Ramos (cell line): ENCODE measurements around the gene RIMS3.
"Not testable (repeated sequence)": the region's sequence is repeated elsewhere in the genome, so short reads cannot be mapped to it uniquely, and the experiment has no call there.

ENCODE experiments used
- in situ Hi-C: fragments of 300-500 bp; cut with MboI; formaldehyde crosslinking; loops from one replicate; pipeline ENCODE4 v1.14.3; 2022; ENCODE audit warnings: low sequenced_read_pairs; ENCODE audit not compliant: unreplicated experiment

RIMS3 gene

GRCh38 chr1:40635763-40636500 lies 29.6 kb downstream of the RIMS3 start:
- in situ Hi-C loops: no loop called here

- in situ Hi-C loops: no loop called here
These were observed 30.4 kb downstream of the RIMS3 start for GRCh38 chr1:40634901-40635655.

GRCh38 chr1:40633931-40634376 lies 31.5 kb downstream of the RIMS3 start:
- in situ Hi-C loops: no loop called here

GRCh38 chr1:40633523-40633922 lies 32.0 kb downstream of the RIMS3 start:
- in situ Hi-C loops: no loop called here

- in situ Hi-C loops: no loop called here
These were observed 34.8 kb downstream of the RIMS3 start for GRCh38 chr1:40630488-40631223.

GRCh38 chr1:40629546-40629945 lies 35.9 kb downstream of the RIMS3 start:
- in situ Hi-C loops: not testable (repeated sequence)

GRCh38 chr1:40628903-40629292 lies 36.6 kb downstream of the RIMS3 start:
- in situ Hi-C loops: no loop called here

GRCh38 chr1:40627987-40628902 lies 37.2 kb downstream of the RIMS3 start:
- in situ Hi-C loops: no loop called here

- in situ Hi-C loops: no loop called here
These were observed 39.1 kb downstream of the RIMS3 start for GRCh38 chr1:40626383-40626770.

GRCh38 chr1:40625476-40626382 lies 39.8 kb downstream of the RIMS3 start:
- in situ Hi-C loops: no loop called here

GRCh38 chr1:40625076-40625475 lies 40.4 kb downstream of the RIMS3 start:
- in situ Hi-C loops: no loop called here

GRCh38 chr1:40622936-40623629 lies 42.4 kb downstream of the RIMS3 start:
- in situ Hi-C loops: no loop called here

GRCh38 chr1:40621821-40622450 lies 43.5 kb downstream of the RIMS3 start:
- in situ Hi-C loops: no loop called here

GRCh38 chr1:40620586-40621210 lies 44.8 kb downstream of the RIMS3 start:
- in situ Hi-C loops: no loop called here

GRCh38 chr1:40620150-40620549 lies 45.3 kb downstream of the RIMS3 start:
- in situ Hi-C loops: no loop called here

GRCh38 chr1:40618108-40618507 lies 47.4 kb downstream of the RIMS3 start:
- in situ Hi-C loops: loop anchor here (10.0 kb wide), 1 partner anchor 227 kb away; no protein-coding TSS in a partner anchor

- in situ Hi-C loops: loop anchor here (10.0 kb wide), 1 partner anchor 232 kb away; no protein-coding TSS in a partner anchor
These were observed 53.1 kb downstream of the RIMS3 start for GRCh38 chr1:40612345-40612831.
